Caco-2 (cell line): ENCODE measurements around the gene ANKRD13D. TPM values are rescaled to one million over a fixed set of nuclear protein-coding genes. Genes with fewer than 3 reads are reported as not detected.

Experiments used
- BruUV-seq: library from RNA; stranded (reverse); fragments of 400-500 nt; replicated peaks from 2 replicates; lab custom pipeline; 2021; lab: Mats Ljungman, UMichigan
- CTCF ChIA-PET: fragments of 300-600 bp; sonication (Branson Sonifier 250); formaldehyde crosslinking; loops from one replicate; lab custom pipeline; 2022; ENCODE audit warnings: antibody characterized with exemption; lab: Charles Lee
- POLR2A ChIA-PET: fragments of 300-600 bp; sonication (Branson Sonifier 250); formaldehyde crosslinking; loops from one replicate; lab custom pipeline; 2022; ENCODE audit warnings: antibody characterized with exemption; lab: Charles Lee
- DNase-seq, 2 experiments: peaks; one replicate each; pipeline versions ENCODE4 v3.0.0 to v3.0.0-alpha.2; 2020 to 2022
- H3K27me3 ChIP-seq: replicated peaks from 2 replicates; pipeline ENCODE4 v1.6.0; 2011; ENCODE audit warnings: low read length; ENCODE audit not compliant: control insufficient read depth, insufficient read depth
- H3K36me3 ChIP-seq: 2 replicates; pipeline ENCODE4 v1.5.1; 2011; ENCODE audit warnings: low read length; ENCODE audit not compliant: control insufficient read depth, insufficient read depth
- H3K4me1 ChIP-seq: fragments of 250-450 bp; sonication (Bioruptor Pico); 2 replicates; pipeline ENCODE4 v1.5.1; 2020; ENCODE audit warnings: mild to moderate bottlenecking
- H3K4me3 ChIP-seq: 2 replicates; pipeline ENCODE4 v1.5.1; 2011; ENCODE audit warnings: low read depth, mild to moderate bottlenecking, control low read depth, low read length
- H3K9me3 ChIP-seq: fragments of 250-450 bp; sonication (Bioruptor Pico); 2 replicates; pipeline ENCODE4 v1.5.1; 2020; ENCODE audit warnings: mild to moderate bottlenecking, moderate library complexity
- H3K27ac Mint-ChIP-seq: one replicate; pipeline ENCODE4 v1.8.0; 2022; ENCODE audit warnings: mixed read lengths; ENCODE audit not compliant: unreplicated experiment
- H3K27me3 Mint-ChIP-seq: one replicate; pipeline ENCODE4 v1.8.0; 2022; ENCODE audit warnings: mixed read lengths; ENCODE audit not compliant: insufficient read depth, unreplicated experiment
- H3K36me3 Mint-ChIP-seq: one replicate; pipeline ENCODE4 v1.8.0; 2022; ENCODE audit warnings: mild to moderate bottlenecking, mixed read lengths; ENCODE audit not compliant: insufficient read depth, unreplicated experiment
- H3K4me1 Mint-ChIP-seq: one replicate; pipeline ENCODE4 v1.8.0; 2022; ENCODE audit warnings: low read depth, mixed read lengths; ENCODE audit not compliant: unreplicated experiment
- H3K4me3 Mint-ChIP-seq: one replicate; pipeline ENCODE4 v1.8.0; 2022; ENCODE audit warnings: mild to moderate bottlenecking, moderate library complexity, mixed read lengths; ENCODE audit not compliant: unreplicated experiment
- H3K9me3 Mint-ChIP-seq: one replicate; pipeline ENCODE4 v1.8.0; 2022; ENCODE audit warnings: mixed read lengths; ENCODE audit not compliant: unreplicated experiment
- CTCF ChIP-seq, 2 experiments: fragments of 200-600 bp in 1 of 2; IDR thresholded peaks; 1 replicate in 1 of 2; 2 replicates in 1 of 2; pipeline versions ENCODE4 v1.5.1 to v1.8.0; 2011 to 2022; ENCODE audit warnings: antibody characterized with exemption in 1 of 2, control low read depth in 1 of 2, inconsistent platforms in 1 of 2, low read depth in 1 of 2, low read length in 1 of 2, mild to moderate bottlenecking in 1 of 2, moderate library complexity in 1 of 2; ENCODE audit not compliant: insufficient read depth in 1 of 2, severe bottlenecking in 1 of 2, unreplicated experiment in 1 of 2
- intact Hi-C: fragments of 100-400 bp; cut with micrococcal nuclease; formaldehyde crosslinking; loops from one replicate; pipeline ENCODE4 v1.10.0; 2022; ENCODE audit not compliant: unreplicated experiment
- total RNA-seq: library from RNA; stranded (reverse); gene quantifications from 2 replicates; pipeline ENCODE4 v1.2.3, GENCODE V29; 2022

The ANKRD13D gene
- total RNA-seq, 1 experiment from 2014 or later = 88.6 TPM

- Histone ChIP-seq H3K4me1 (peaks cover 20% of the 10 kb centered on the region), H3K27me3 (no peaks in the 10 kb centered on the region), H3K36me3 (peaks cover 14% of the 10 kb centered on the region), H3K9me3 (no peaks in the 10 kb centered on the region), H3K4me3 (peak overlapping the region; percentile 91)
- CTCF ChIA-PET = interaction anchor here (0.9 to 3.1 kb wide), 4 partner anchors 16 to 30 kb away, joined by 3 to 27 read pairs (median 14); partner anchors contain the start of genes GRK2 and SSH3
- no peaks in the 10 kb centered on the region for H3K27me3 Mint-ChIP-seq
- peaks cover 25% of the 10 kb centered on the region for H3K4me1 Mint-ChIP-seq
- DNase-seq = no peak
- H3K4me3 Mint-ChIP-seq = peak overlapping the region; percentile 99
- H3K9me3 Mint-ChIP-seq = no peaks in the 10 kb centered on the region
- intact Hi-C loops = loop anchor here (1.0 to 2.0 kb wide), 3 partner anchors 20 to 49 kb away; no protein-coding TSS in a partner anchor
- H3K36me3 Mint-ChIP-seq = peaks cover 82% of the 10 kb centered on the region
- BruUV-seq = TSS peak; percentile 82
- POLR2A ChIA-PET = interaction anchor here (0.7 to 2.2 kb wide), 6 partner anchors 15 to 156 kb away, joined by 3 to 25 read pairs (median 11); partner anchors contain the start of genes CORO1B and SSH3
- TF ChIP-seq CTCF (IDR thresholded peaks at IDR 0.05; ENCODE audit: insufficient read depth in 1 of 2, low read depth in 1 of 2, low read length in 1 of 2, severe bottlenecking in 1 of 2, unreplicated experiment in 1 of 2) = no peak
- H3K27ac Mint-ChIP-seq = peak overlapping the region; percentile 90
These were observed 1.5 kb upstream of the ANKRD13D start for GRCh38 chr11:67287355-67288197.

- intact Hi-C loops = loop anchor here (1.0 to 2.0 kb wide), 3 partner anchors 21 to 49 kb away; no protein-coding TSS in a partner anchor
- peaks cover 20% of the 10 kb centered on the region for H3K4me1 ChIP-seq
- no TSS peak for BruUV-seq
- CTCF ChIA-PET = interaction anchor here (0.6 to 3.1 kb wide), 8 partner anchors 15 to 100 kb away, joined by 3 to 27 read pairs (median 10); partner anchors contain the start of genes GRK2 and SSH3
- H3K9me3 Mint-ChIP-seq = no peaks in the 10 kb centered on the region
- no peak for DNase-seq
- no peaks in the 10 kb centered on the region for H3K27me3 ChIP-seq
- peaks cover 29% of the 10 kb centered on the region for H3K4me1 Mint-ChIP-seq
- H3K4me3 Mint-ChIP-seq = peak overlapping the region; percentile 99
- H3K36me3 Mint-ChIP-seq = peaks cover 82% of the 10 kb centered on the region
- no peaks in the 10 kb centered on the region for H3K27me3 Mint-ChIP-seq
- no peaks in the 10 kb centered on the region for H3K9me3 ChIP-seq
- no peak for TF ChIP-seq CTCF (IDR thresholded peaks at IDR 0.05; ENCODE audit: insufficient read depth in 1 of 2, low read depth in 1 of 2, low read length in 1 of 2, severe bottlenecking in 1 of 2, unreplicated experiment in 1 of 2)
- H3K27ac Mint-ChIP-seq = peak overlapping the region; percentile 90
- H3K36me3 ChIP-seq = peaks cover 12% of the 10 kb centered on the region
- POLR2A ChIA-PET = interaction anchor here (0.5 to 2.2 kb wide), 7 partner anchors 15 to 169 kb away, joined by 3 to 25 read pairs (median 10); partner anchors contain the start of genes CORO1B, KDM2A and SSH3
- peak overlapping the region; percentile 91 for H3K4me3 ChIP-seq
These were observed 978 bp upstream of the ANKRD13D start for GRCh38 chr11:67288198-67288451.
